ENCODE measurements around the gene GSK3A. TPM values are rescaled to one million over a fixed set of nuclear protein-coding genes. Genes with fewer than 3 reads are reported as not detected.
A peak's percentile ranks its signal among the peaks of the same experiment; 100 is the strongest.

The GSK3A gene
- total and polyA plus RNA-seq, 9 of the 15 experiments (the other 6 are each of a cell fraction or from before 2014, with no cell fraction given) = 0.62 to 90.7 (median 33.3) TPM

DNA sequence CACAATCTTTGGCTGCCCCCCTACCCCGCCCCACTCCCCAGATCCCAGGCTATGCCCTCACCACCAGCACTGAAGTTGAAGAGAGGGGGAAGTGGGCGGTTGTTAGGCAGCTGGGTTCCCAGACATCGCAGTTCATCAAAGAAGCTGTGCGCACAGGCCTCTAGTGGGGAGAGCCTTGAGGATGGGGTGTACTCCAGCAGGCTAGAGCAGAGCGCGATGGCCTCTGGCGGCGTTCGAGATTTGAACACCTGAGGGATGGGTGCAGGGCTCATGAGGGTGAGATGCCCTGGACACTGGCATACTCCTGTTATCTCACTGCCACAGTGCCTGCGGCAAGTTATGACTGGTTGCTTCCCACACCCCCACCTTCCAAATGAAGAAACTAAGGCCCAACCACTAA, 10.0 kb downstream of the GSK3A start:
- H3K9me3 ChIP-seq (replicated peaks; ENCODE audit: control insufficient read depth, insufficient read depth, low read depth, low read length) = no peaks in the 10 kb centered on the region
- no peak overlapping the region for H3K4me2 ChIP-seq (ENCODE audit: insufficient read depth, low read length)
- peaks cover 28% of the 10 kb centered on the region for H4K20me1 ChIP-seq (replicated peaks; ENCODE audit: control insufficient read depth, insufficient read depth, low read length)
- intact Hi-C loops (cut with micrococcal nuclease) (no loop called here), in situ Hi-C loops (cut with MboI) (no loop called here)
- ATAC-seq (no peak), DNase-seq (ENCODE audit: extremely low read depth in 1 of 4, low spot score in 3 of 4) (no peak), FAIRE-seq (no peak)
- H3K4me3 ChIP-seq = no peak overlapping the region
- H3K27ac ChIP-seq (ENCODE audit: extremely low read depth, low read depth, low read length) = 0 out of 3 replicates have a peak overlapping the region, but pooled peaks have one; percentile 5
- peak; percentile 47; the same call in 1 of the 2 replicates for TF ChIP-seq POLR2G (IDR thresholded peaks at IDR 0.05; ENCODE audit: low read depth, low read length)
- no peak for TF ChIP-seq BCL6 (CRISPR knock-in tag; IDR thresholded peaks at IDR 0.05)
- TF ChIP-seq POLR2AphosphoS5 (IDR thresholded peaks at IDR 0.05; ENCODE audit: control insufficient read depth, insufficient read depth, low read depth, low read length) = 0 out of 2 replicates have a peak, but pooled peaks have one; percentile 0
- no peak for TF ChIP-seq SRSF1 (IDR thresholded peaks at IDR 0.05; ENCODE audit: low read depth, low read length)
- TF ChIP-seq ZNF780A (CRISPR knock-in tag; IDR thresholded peaks at IDR 0.05) = no peak
- TF ChIP-seq, protein P1, sequence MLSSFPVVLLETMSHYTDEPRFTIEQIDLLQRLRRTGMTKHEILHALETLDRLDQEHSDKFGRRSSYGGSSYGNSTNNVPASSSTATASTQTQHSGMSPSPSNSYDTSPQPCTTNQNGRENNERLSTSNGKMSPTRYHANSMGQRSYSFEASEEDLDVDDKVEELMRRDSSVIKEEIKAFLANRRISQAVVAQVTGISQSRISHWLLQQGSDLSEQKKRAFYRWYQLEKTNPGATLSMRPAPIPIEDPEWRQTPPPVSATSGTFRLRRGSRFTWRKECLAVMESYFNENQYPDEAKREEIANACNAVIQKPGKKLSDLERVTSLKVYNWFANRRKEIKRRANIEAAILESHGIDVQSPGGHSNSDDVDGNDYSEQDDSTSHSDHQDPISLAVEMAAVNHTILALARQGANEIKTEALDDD (IDR thresholded peaks at IDR 0.05) = no peak
- TF ChIP-seq, protein P2, sequence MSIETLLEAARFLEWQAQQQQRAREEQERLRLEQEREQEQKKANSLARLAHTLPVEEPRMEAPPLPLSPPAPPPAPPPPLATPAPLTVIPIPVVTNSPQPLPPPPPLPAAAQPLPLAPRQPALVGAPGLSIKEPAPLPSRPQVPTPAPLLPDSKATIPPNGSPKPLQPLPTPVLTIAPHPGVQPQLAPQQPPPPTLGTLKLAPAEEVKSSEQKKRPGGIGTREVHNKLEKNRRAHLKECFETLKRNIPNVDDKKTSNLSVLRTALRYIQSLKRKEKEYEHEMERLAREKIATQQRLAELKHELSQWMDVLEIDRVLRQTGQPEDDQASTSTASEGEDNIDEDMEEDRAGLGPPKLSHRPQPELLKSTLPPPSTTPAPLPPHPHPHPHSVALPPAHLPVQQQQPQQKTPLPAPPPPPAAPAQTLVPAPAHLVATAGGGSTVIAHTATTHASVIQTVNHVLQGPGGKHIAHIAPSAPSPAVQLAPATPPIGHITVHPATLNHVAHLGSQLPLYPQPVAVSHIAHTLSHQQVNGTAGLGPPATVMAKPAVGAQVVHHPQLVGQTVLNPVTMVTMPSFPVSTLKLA (conservative IDR thresholded peaks at IDR 0.05) = no peak
- peak; percentile 45 for TF ChIP-seq POLR2A (conservative IDR thresholded peaks at IDR 0.05)
- TF ChIP-seq RBFOX2 (IDR thresholded peaks at IDR 0.05; ENCODE audit: low read depth, low read length) = peak; percentile 57
- TF ChIP-seq PTBP1 (IDR thresholded peaks at IDR 0.05; ENCODE audit: low read depth, low read length) = no peak
- no peak for TF ChIP-seq SNIP1 (IDR thresholded peaks at IDR 0.05; ENCODE audit: low read depth)
- no peak for TF ChIP-seq ZNF764 (CRISPR knock-in tag; IDR thresholded peaks at IDR 0.05; ENCODE audit: low read depth)
- TF ChIP-seq CREM (IDR thresholded peaks at IDR 0.05; ENCODE audit: low read depth) = no peak
- H3K36me3 ChIP-seq (ENCODE audit: control insufficient read depth, insufficient read depth, low read length) = peaks cover 98% of the 10 kb centered on the region
- ChIA-PET POLR2A (interaction anchor here (0.8 to 2.3 kb wide), 3 partner anchors 10 to 19 kb away, joined by 3 to 23 read pairs (median 4); partner anchors contain the start of gene GSK3A), CTCF (ENCODE audit: low intra/inter-chr PET ratio) (no interaction called here)
- peaks cover 21 to 26% of the 10 kb centered on the region in 2 experiments for H3K4me1 ChIP-seq (replicated peaks in 1 of 2; ENCODE audit: control insufficient read depth in 2 of 2, insufficient read depth in 2 of 2, low read length in 2 of 2)
- H3K79me2 ChIP-seq (ENCODE audit: control insufficient read depth, insufficient read depth, low read length) = peaks cover 30% of the 10 kb centered on the region
- 0 out of 4 replicates have a peak overlapping the region, but pooled peaks of 1 of the 2 experiments have one; percentile 21 for H3K9ac ChIP-seq (ENCODE audit: insufficient read depth in 1 of 2, low read depth in 2 of 2, low read length in 2 of 2)
- no peaks in the 10 kb centered on the region for H3K27me3 ChIP-seq (ENCODE audit: control insufficient read depth in 2 of 2, insufficient read depth in 2 of 2, low read length in 2 of 2)
- peaks cover 3% of the 10 kb centered on the region for H3K9me1 ChIP-seq (ENCODE audit: control insufficient read depth, insufficient read depth, low read length)
- no TSS peak for BruUV-seq (replicated peaks)
- 90% methylated on average over 10 of the region's 10 CpGs for WGBS (ENCODE audit: insufficient coverage, low coverage, missing lambda C conversion rate)
- no peak overlapping the region for H2AFZ ChIP-seq (ENCODE audit: low read depth, low read length)
